IMR-90 (cell line): ENCODE measurements around the gene ISM1. TPM values are rescaled to one million over a fixed set of nuclear protein-coding genes. Genes with fewer than 3 reads are reported as not detected.
"Not testable (repeated sequence)": the region's sequence is repeated elsewhere in the genome, so short reads cannot be mapped to it uniquely, and the experiment has no call there.

Experiments used
- ATAC-seq: fragments of 200-7000 bp; cut with Tn5 transposase; 2 replicates; pipeline ENCODE4 v1.9.1; 2020; ENCODE audit warnings: low read depth, mild to moderate bottlenecking, moderate library complexity
- BruUV-seq: library from RNA; stranded (reverse); fragments of 400-500 nt; replicated peaks from 2 replicates; lab custom pipeline; 2021; lab: Mats Ljungman, UMichigan
- CTCF ChIA-PET: fragments of 300-600 bp; formaldehyde crosslinking; extraction: SDS; loops from one replicate; lab custom pipeline; 2021; ENCODE audit warnings: antibody characterized with exemption; lab: Yijun Ruan, JAX
- POLR2A ChIA-PET: fragments of 300-600 bp; sonication (Branson Sonifier 250); formaldehyde crosslinking; loops from one replicate; lab custom pipeline; 2022; ENCODE audit warnings: antibody characterized with exemption; ENCODE audit not compliant: unreplicated experiment; lab: Charles Lee
- DNase-seq: peaks from one replicate; pipeline ENCODE4 v3.0.0; 2013
- H2AFZ ChIP-seq: replicated peaks from 2 replicates; pipeline ENCODE3; 2013; ENCODE audit warnings: low read length, mild to moderate bottlenecking; ENCODE audit not compliant: poor library complexity
- H2AK5ac ChIP-seq: 2 replicates; pipeline ENCODE4 v1.6.1; 2013; ENCODE audit warnings: low read depth, low read length, inconsistent platforms
- H2AK9ac ChIP-seq: replicated peaks from 2 replicates; pipeline ENCODE3; 2013; ENCODE audit warnings: mild to moderate bottlenecking, low read depth, low read length, moderate library complexity; ENCODE audit not compliant: poor library complexity
- H2BK120ac ChIP-seq: 2 replicates; pipeline ENCODE4 v1.6.1; 2013; ENCODE audit warnings: low read depth, low read length, inconsistent platforms
- H2BK15ac ChIP-seq: 3 replicates; pipeline ENCODE4 v1.6.1; 2013; ENCODE audit warnings: low read depth, low read length, inconsistent platforms
- H2BK20ac ChIP-seq: 2 replicates; pipeline ENCODE4 v1.6.1; 2013; ENCODE audit warnings: low read depth, mild to moderate bottlenecking, inconsistent platforms, low read length, moderate library complexity
- H2BK5ac ChIP-seq: 2 replicates; pipeline ENCODE4 v1.6.1; 2013; ENCODE audit warnings: mild to moderate bottlenecking, low read depth, low read length, inconsistent platforms; ENCODE audit not compliant: poor library complexity, severe bottlenecking
- H3K14ac ChIP-seq: replicated peaks from 2 replicates; pipeline ENCODE4 v1.6.1; 2013; ENCODE audit warnings: low read depth, low read length, inconsistent platforms
- H3K18ac ChIP-seq: 2 replicates; pipeline ENCODE4 v1.6.1; 2013; ENCODE audit warnings: low read depth, low read length, control low read depth
- H3K23ac ChIP-seq: 2 replicates; pipeline ENCODE4 v1.6.1; 2013; ENCODE audit warnings: low read depth, low read length, inconsistent platforms
- H3K27ac ChIP-seq: 2 replicates; pipeline ENCODE4 v1.5.1; 2013; ENCODE audit warnings: mild to moderate bottlenecking, control low read depth, low read length; ENCODE audit not compliant: insufficient read depth
- H3K27me3 ChIP-seq: 2 replicates; pipeline ENCODE4 v1.6.1; 2013; ENCODE audit warnings: low read length; ENCODE audit not compliant: control insufficient read depth, insufficient read depth
- H3K36me3 ChIP-seq: 2 replicates; pipeline ENCODE4 v1.6.1; 2013; ENCODE audit warnings: low read length, mixed read lengths; ENCODE audit not compliant: control insufficient read depth, insufficient read depth
- H3K4ac ChIP-seq: 2 replicates; pipeline ENCODE4 v1.6.1; 2013; ENCODE audit warnings: low read depth, low read length, inconsistent platforms
- H3K4me1 ChIP-seq: 2 replicates; pipeline ENCODE4 v1.6.1; 2013; ENCODE audit warnings: low read length, mixed read lengths; ENCODE audit not compliant: control insufficient read depth, insufficient read depth
- H3K4me2 ChIP-seq: 2 replicates; pipeline ENCODE4 v1.6.1; 2013; ENCODE audit warnings: low read depth, mild to moderate bottlenecking, control low read depth, low read length, moderate library complexity
- H3K4me3 ChIP-seq: 2 replicates; pipeline ENCODE4 v1.5.1; 2013; ENCODE audit warnings: low read depth, mild to moderate bottlenecking, control low read depth, low read length, moderate library complexity; ENCODE audit not compliant: insufficient read depth
- H3K56ac ChIP-seq: 2 replicates; pipeline ENCODE4 v1.6.1; 2013; ENCODE audit warnings: low read length, inconsistent platforms; ENCODE audit not compliant: insufficient read depth; ENCODE audit errors: extremely low read depth
- H3K79me1 ChIP-seq, 2 experiments: 2 replicates each; pipeline ENCODE4 v1.6.1; 2013; ENCODE audit warnings: low read length in 2 of 2, inconsistent platforms in 1 of 2, low read depth in 1 of 2
- H3K9ac ChIP-seq: 2 replicates; pipeline ENCODE4 v1.6.1; 2013; ENCODE audit warnings: low read depth, low read length, control low read depth
- H3K9me1 ChIP-seq: 2 replicates; pipeline ENCODE4 v1.6.1; 2013; ENCODE audit warnings: low read length, inconsistent platforms; ENCODE audit not compliant: insufficient read depth
- H3K9me3 ChIP-seq: 2 replicates; pipeline ENCODE4 v1.6.1; 2013; ENCODE audit warnings: low read length; ENCODE audit not compliant: control insufficient read depth, insufficient read depth
- H4K20me1 ChIP-seq: 2 replicates; pipeline ENCODE4 v1.6.1; 2013; ENCODE audit warnings: low read length, inconsistent platforms; ENCODE audit not compliant: insufficient read depth
- H4K5ac ChIP-seq: 2 replicates; pipeline ENCODE4 v1.6.1; 2013; ENCODE audit warnings: mild to moderate bottlenecking, low read depth, low read length, control low read depth
- H4K8ac ChIP-seq, 2 experiments: 2 replicates each; pipeline ENCODE4 v1.6.1; 2013; ENCODE audit warnings: low read depth in 2 of 2, low read length in 2 of 2, control low read depth in 1 of 2, inconsistent platforms in 1 of 2
- H4K91ac ChIP-seq: 2 replicates; pipeline ENCODE4 v1.6.1; 2013; ENCODE audit warnings: low read depth, low read length, inconsistent platforms; ENCODE audit not compliant: insufficient read depth
- MAZ ChIP-seq: IDR thresholded peaks from 2 replicates; pipeline ENCODE4 v1.6.1; 2012; ENCODE audit warnings: low read depth, mild to moderate bottlenecking, low read length, improper control_type of control experiment, moderate library complexity, borderline replicate concordance
- MXI1 ChIP-seq: IDR thresholded peaks from 2 replicates; pipeline ENCODE4 v1.6.1; 2012; ENCODE audit warnings: low read depth, mild to moderate bottlenecking, low read length, moderate library complexity, borderline replicate concordance
- POLR2A ChIP-seq: IDR thresholded peaks from 2 replicates; pipeline ENCODE4 v1.6.1; 2012; ENCODE audit warnings: mild to moderate bottlenecking, low read depth, low read length
- RCOR1 ChIP-seq: IDR thresholded peaks from 2 replicates; pipeline ENCODE4 v1.6.1; 2012; ENCODE audit warnings: mild to moderate bottlenecking, low read length, improper control_type of control experiment; ENCODE audit not compliant: insufficient replicate concordance
- WGBS, 2 experiments: methylation state at CpG; one replicate each; pipeline versions ENCODE4 v1.1.5 to v1.1.7; 2013; ENCODE audit warnings: missing lambda C conversion rate in 2 of 2; ENCODE audit not compliant: insufficient read length in 1 of 2; ENCODE audit errors: extremely low coverage in 2 of 2; 5-methylcytosine and 5-hydroxymethylcytosine counted together
- dilution Hi-C: fragments of 300-500 bp; cut with HindIII; formaldehyde crosslinking; loops from one replicate; pipeline ENCODE4 v1.14.3; 2018; ENCODE audit warnings: low sequenced_read_pairs; ENCODE audit not compliant: unreplicated experiment
- in situ Hi-C: fragments of 300-500 bp; cut with MboI; formaldehyde crosslinking; loops from 3 replicates; pipeline ENCODE4 v1.14.3; 2019; ENCODE audit warnings: low sequenced_read_pairs, inconsistent platforms, mixed read lengths
- intact Hi-C: fragments of 100-400 bp; cut with micrococcal nuclease; formaldehyde crosslinking; loops from 2 replicates; pipeline ENCODE4 v1.10.0; 2022
- polyA plus RNA-seq, 3 experiments: library from polyadenylated mRNA; depleted of rRNA; stranded (reverse); fragments of >200 nt; gene quantifications; 2 replicates each; pipeline ENCODE4 v1.2.3, GENCODE V29; 2012; ENCODE audit warnings: low replicate concordance in 1 of 3
- total RNA-seq: library from RNA; depleted of rRNA; stranded (reverse); fragments of >200 nt; gene quantifications from 2 replicates; pipeline ENCODE4 v1.2.3, GENCODE V29; 2012
- TF ChIP-seq, protein P1 (sequence below): conservative IDR thresholded peaks from 2 replicates; pipeline ENCODE4 v1.5.1; 2012; ENCODE audit warnings: mild to moderate bottlenecking, low read depth, low read length, improper control_type of control experiment

The ISM1 gene
- total and polyA plus RNA-seq, 2 of the 4 experiments (the other 2 are of a cell fraction): not detected

DNA sequence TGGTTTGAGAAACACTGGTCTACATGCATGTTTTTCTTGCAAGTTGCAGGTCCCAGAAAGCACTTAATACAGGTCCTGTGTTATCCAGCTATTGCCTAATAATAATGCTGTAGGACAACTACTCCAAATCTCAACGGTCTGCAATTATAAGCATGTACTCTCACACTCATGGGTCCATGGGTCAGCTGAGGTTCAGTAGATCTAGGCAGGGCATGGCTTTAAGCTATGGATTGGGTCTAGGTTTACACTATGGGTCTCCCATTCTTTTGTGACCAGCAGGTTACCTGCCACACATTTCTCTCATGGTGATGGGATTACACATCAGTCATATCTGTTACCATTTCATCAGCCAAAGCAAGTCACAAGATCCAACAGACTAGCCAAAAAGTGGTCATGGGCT, 13.9 kb downstream of the ISM1 start:
- dilution Hi-C loops (no loop called here), intact Hi-C loops (no loop called here), in situ Hi-C loops (no loop called here)
- H4K20me1 ChIP-seq: no peaks in the 10 kb centered on the region
- H3K14ac ChIP-seq: no peak overlapping the region
- ChIA-PET CTCF (no interaction called here), POLR2A (no interaction called here)
- BruUV-seq: no TSS peak
- no peak overlapping the region for H3K4me2 ChIP-seq
- H4K91ac ChIP-seq: no peak overlapping the region
- H3K18ac ChIP-seq: no peak overlapping the region
- no peak overlapping the region for H2BK15ac ChIP-seq
- DNase-seq (no peak), ATAC-seq (no peak)
- H2AK9ac ChIP-seq: no peak overlapping the region
- WGBS, 2 experiments: no CpG with 5 or more reads among the region's 1 CpG
- no peak overlapping the region for H2BK5ac ChIP-seq
- no peak overlapping the region for H3K9ac ChIP-seq
- H4K5ac ChIP-seq: no peak overlapping the region
- no peak overlapping the region for H3K56ac ChIP-seq
- H3K23ac ChIP-seq: no peak overlapping the region
- no peak overlapping the region for H4K8ac ChIP-seq
- H3K4me1 ChIP-seq: no peaks in the 10 kb centered on the region
- H2BK20ac ChIP-seq: no peak overlapping the region
- no peak overlapping the region for H2BK120ac ChIP-seq
- no peaks in the 10 kb centered on the region for H3K27me3 ChIP-seq
- H2AFZ ChIP-seq: no peak overlapping the region
- H3K4ac ChIP-seq: no peak overlapping the region
- H3K9me3 ChIP-seq: no peaks in the 10 kb centered on the region
- H2AK5ac ChIP-seq: no peak overlapping the region
- H3K27ac ChIP-seq: no peak overlapping the region
- no peaks in the 10 kb centered on the region for H3K9me1 ChIP-seq
- TF ChIP-seq, protein P1, sequence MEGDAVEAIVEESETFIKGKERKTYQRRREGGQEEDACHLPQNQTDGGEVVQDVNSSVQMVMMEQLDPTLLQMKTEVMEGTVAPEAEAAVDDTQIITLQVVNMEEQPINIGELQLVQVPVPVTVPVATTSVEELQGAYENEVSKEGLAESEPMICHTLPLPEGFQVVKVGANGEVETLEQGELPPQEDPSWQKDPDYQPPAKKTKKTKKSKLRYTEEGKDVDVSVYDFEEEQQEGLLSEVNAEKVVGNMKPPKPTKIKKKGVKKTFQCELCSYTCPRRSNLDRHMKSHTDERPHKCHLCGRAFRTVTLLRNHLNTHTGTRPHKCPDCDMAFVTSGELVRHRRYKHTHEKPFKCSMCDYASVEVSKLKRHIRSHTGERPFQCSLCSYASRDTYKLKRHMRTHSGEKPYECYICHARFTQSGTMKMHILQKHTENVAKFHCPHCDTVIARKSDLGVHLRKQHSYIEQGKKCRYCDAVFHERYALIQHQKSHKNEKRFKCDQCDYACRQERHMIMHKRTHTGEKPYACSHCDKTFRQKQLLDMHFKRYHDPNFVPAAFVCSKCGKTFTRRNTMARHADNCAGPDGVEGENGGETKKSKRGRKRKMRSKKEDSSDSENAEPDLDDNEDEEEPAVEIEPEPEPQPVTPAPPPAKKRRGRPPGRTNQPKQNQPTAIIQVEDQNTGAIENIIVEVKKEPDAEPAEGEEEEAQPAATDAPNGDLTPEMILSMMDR: no peak
- TF ChIP-seq RCOR1 (no peak), POLR2A (no peak), MXI1 (no peak), MAZ (no peak)
- no peak overlapping the region for H3K4me3 ChIP-seq
- H3K36me3 ChIP-seq: no peaks in the 10 kb centered on the region
- no peaks in the 10 kb centered on the region for H3K79me1 ChIP-seq

DNA sequence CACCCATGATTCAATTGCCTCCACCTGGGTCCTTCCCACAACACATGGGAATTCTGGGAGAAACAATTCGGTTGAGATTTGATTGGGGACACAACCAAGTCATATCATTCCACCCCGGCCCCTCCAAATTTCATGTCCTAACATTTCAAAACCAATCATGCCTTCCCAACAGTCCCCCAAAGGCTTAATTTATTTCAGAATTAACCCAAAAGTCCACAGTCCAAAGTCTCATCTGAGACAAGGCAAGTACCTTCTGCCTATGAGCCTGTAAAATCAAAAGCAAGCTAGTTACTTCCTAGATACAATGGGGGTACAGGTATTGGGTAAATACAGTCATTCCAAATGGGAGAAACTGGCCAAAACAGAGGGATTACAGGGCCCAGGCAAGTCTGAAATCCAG, 15.3 kb downstream of the ISM1 start:
- H4K91ac ChIP-seq, H3K79me1 ChIP-seq, H3K23ac ChIP-seq, H2BK120ac ChIP-seq, H3K4ac ChIP-seq, H2AFZ ChIP-seq, intact Hi-C loops, H3K18ac ChIP-seq, H2BK20ac ChIP-seq, in situ Hi-C loops, H4K20me1 ChIP-seq, H3K27me3 ChIP-seq, H3K36me3 ChIP-seq, H3K4me1 ChIP-seq, H2AK5ac ChIP-seq, H3K9ac ChIP-seq, H3K4me2 ChIP-seq, H3K9me1 ChIP-seq, H2BK5ac ChIP-seq, BruUV-seq, dilution Hi-C loops, H2BK15ac ChIP-seq, H2AK9ac ChIP-seq, ATAC-seq, H3K4me3 ChIP-seq, H3K9me3 ChIP-seq, H3K14ac ChIP-seq, H4K8ac ChIP-seq, POLR2A ChIA-PET, CTCF ChIA-PET, H3K56ac ChIP-seq, H3K27ac ChIP-seq, H4K5ac ChIP-seq, DNase-seq: not testable (repeated sequence)
- no CpG with 5 or more reads among the region's 2 CpGs for WGBS, 2 experiments
